ENCODE data around the gene ISY1.
A peak's percentile ranks its signal among the peaks of the same experiment; 100 is the strongest.

Gene ISY1

GRCh38 chr3:129128357-129129155, 32.3 kb downstream of the ISY1 start:
- no peak for DNase-seq
- no peak overlapping the region for H4K8ac ChIP-seq (ENCODE audit: low read depth, low read length)
- no peak overlapping the region for H3K14ac ChIP-seq (ENCODE audit: low read length)
- H3K79me1 ChIP-seq (ENCODE audit: low read length): no peaks in the 10 kb centered on the region
- no peak overlapping the region for H3K9ac ChIP-seq (ENCODE audit: low read length)
- H2BK12ac ChIP-seq (ENCODE audit: low read length): no peak overlapping the region
- H3K4me1 ChIP-seq (ENCODE audit: control insufficient read depth in 1 of 2, insufficient read depth in 2 of 2, low read length in 2 of 2): no peaks in the 10 kb centered on the region
- peaks cover 40 to 50% of the 10 kb centered on the region in 2 experiments for H3K36me3 ChIP-seq (ENCODE audit: control insufficient read depth in 1 of 2, insufficient read depth in 2 of 2, low read length in 2 of 2)
- no peaks in the 10 kb centered on the region for H3K79me2 ChIP-seq (ENCODE audit: control insufficient read depth, insufficient read depth, low read length, poor library complexity)
- no peak overlapping the region for H4K91ac ChIP-seq (ENCODE audit: low read depth, low read length)
- H3K18ac ChIP-seq (ENCODE audit: low read length): no peak overlapping the region
- no peak overlapping the region for H2AK5ac ChIP-seq (ENCODE audit: low read length)
- H2BK5ac ChIP-seq (ENCODE audit: low read depth, low read length, poor library complexity): no peak overlapping the region
- peak overlapping the region; percentile 56 for H4K12ac ChIP-seq (ENCODE audit: low read depth, low read length)
- H3K27ac ChIP-seq (ENCODE audit: low read depth, low read length): no peak overlapping the region
- H3K4ac ChIP-seq (ENCODE audit: low read depth, low read length): no peak overlapping the region
- no peak overlapping the region for H3K23ac ChIP-seq (ENCODE audit: low read length)
- peaks cover 2% of the 10 kb centered on the region for H3K9me3 ChIP-seq (ENCODE audit: insufficient read depth, low read depth, low read length)
- H2AFZ ChIP-seq (ENCODE audit: insufficient read depth, low read length, poor library complexity): no peak overlapping the region
- H2BK120ac ChIP-seq (ENCODE audit: insufficient read depth, low read length, poor library complexity): no peak overlapping the region
- no CpG with 5 or more reads among the region's 16 CpGs for WGBS (ENCODE audit: extremely low coverage, insufficient coverage, insufficient read length)
- no peaks in the 10 kb centered on the region for H3K27me3 ChIP-seq (ENCODE audit: insufficient read depth, low read length)
- no peak overlapping the region for H3K4me2 ChIP-seq (ENCODE audit: low read length)
- no peak overlapping the region for H3K4me3 ChIP-seq (ENCODE audit: low read depth, low read length)

- H3K27me3 ChIP-seq (ENCODE audit: insufficient read depth, low read length): no peaks in the 10 kb centered on the region
- H3K18ac ChIP-seq (ENCODE audit: low read length): no peak overlapping the region
- H3K4me1 ChIP-seq (ENCODE audit: control insufficient read depth in 1 of 2, insufficient read depth in 2 of 2, low read length in 2 of 2): peaks cover 2 to 4% of the 10 kb centered on the region in 2 experiments
- H3K27ac ChIP-seq (ENCODE audit: low read depth, low read length): no peak overlapping the region
- no peak overlapping the region for H3K4ac ChIP-seq (ENCODE audit: low read depth, low read length)
- no peak overlapping the region for H2BK12ac ChIP-seq (ENCODE audit: low read length)
- no CpG with 5 or more reads among the region's 9 CpGs for WGBS (ENCODE audit: extremely low coverage, insufficient coverage, insufficient read length)
- H3K23ac ChIP-seq (ENCODE audit: low read length): no peak overlapping the region
- H3K4me2 ChIP-seq (ENCODE audit: low read length): no peak overlapping the region
- no peak overlapping the region for H2BK5ac ChIP-seq (ENCODE audit: low read depth, low read length, poor library complexity)
- peaks cover 5% of the 10 kb centered on the region for H3K79me1 ChIP-seq (ENCODE audit: low read length)
- no peak for DNase-seq
- no peak overlapping the region for H2AFZ ChIP-seq (ENCODE audit: insufficient read depth, low read length, poor library complexity)
- no peak overlapping the region for H2AK5ac ChIP-seq (ENCODE audit: low read length)
- H4K8ac ChIP-seq (ENCODE audit: low read depth, low read length): no peak overlapping the region
- H3K79me2 ChIP-seq (ENCODE audit: control insufficient read depth, insufficient read depth, low read length, poor library complexity): peaks cover 3% of the 10 kb centered on the region
- H3K9me3 ChIP-seq (ENCODE audit: insufficient read depth, low read depth, low read length): peaks cover 2% of the 10 kb centered on the region
- H4K91ac ChIP-seq (ENCODE audit: low read depth, low read length): no peak overlapping the region
- H3K4me3 ChIP-seq (ENCODE audit: low read depth, low read length): no peak overlapping the region
- no peak overlapping the region for H2BK120ac ChIP-seq (ENCODE audit: insufficient read depth, low read length, poor library complexity)
- H3K36me3 ChIP-seq (ENCODE audit: control insufficient read depth in 1 of 2, insufficient read depth in 2 of 2, low read length in 2 of 2): peaks cover 29 to 38% of the 10 kb centered on the region in 2 experiments
- H4K12ac ChIP-seq (ENCODE audit: low read depth, low read length): no peak overlapping the region
- H3K9ac ChIP-seq (ENCODE audit: low read length): no peak overlapping the region
- H3K14ac ChIP-seq (ENCODE audit: low read length): no peak overlapping the region
These were observed 34.1 kb downstream of the ISY1 start for GRCh38 chr3:129126726-129127280.

- no CpG with 5 or more reads among the region's 5 CpGs for WGBS (ENCODE audit: extremely low coverage, insufficient coverage, insufficient read length)
- peaks cover 16% of the 10 kb centered on the region for H3K79me2 ChIP-seq (ENCODE audit: control insufficient read depth, insufficient read depth, low read length, poor library complexity)
- no peak overlapping the region for H3K4me3 ChIP-seq (ENCODE audit: low read depth, low read length)
- H3K79me1 ChIP-seq (ENCODE audit: low read length): peaks cover 16% of the 10 kb centered on the region
- no peak overlapping the region for H4K12ac ChIP-seq (ENCODE audit: low read depth, low read length)
- H3K36me3 ChIP-seq (ENCODE audit: control insufficient read depth in 1 of 2, insufficient read depth in 2 of 2, low read length in 2 of 2): peaks cover 12 to 13% of the 10 kb centered on the region in 2 experiments
- no peak overlapping the region for H3K4ac ChIP-seq (ENCODE audit: low read depth, low read length)
- no peaks in the 10 kb centered on the region for H3K27me3 ChIP-seq (ENCODE audit: insufficient read depth, low read length)
- no peak overlapping the region for H2AFZ ChIP-seq (ENCODE audit: insufficient read depth, low read length, poor library complexity)
- H2BK12ac ChIP-seq (ENCODE audit: low read length): no peak overlapping the region
- no peak overlapping the region for H3K23ac ChIP-seq (ENCODE audit: low read length)
- H3K4me2 ChIP-seq (ENCODE audit: low read length): no peak overlapping the region
- no peak overlapping the region for H2AK5ac ChIP-seq (ENCODE audit: low read length)
- H4K91ac ChIP-seq (ENCODE audit: low read depth, low read length): no peak overlapping the region
- H3K9me3 ChIP-seq (ENCODE audit: insufficient read depth, low read depth, low read length): peaks cover 2% of the 10 kb centered on the region
- peaks cover 11 to 14% of the 10 kb centered on the region in 2 experiments for H3K4me1 ChIP-seq (ENCODE audit: control insufficient read depth in 1 of 2, insufficient read depth in 2 of 2, low read length in 2 of 2)
- no peak overlapping the region for H3K9ac ChIP-seq (ENCODE audit: low read length)
- H3K18ac ChIP-seq (ENCODE audit: low read length): no peak overlapping the region
- no peak overlapping the region for H2BK5ac ChIP-seq (ENCODE audit: low read depth, low read length, poor library complexity)
- no peak overlapping the region for H3K14ac ChIP-seq (ENCODE audit: low read length)
- H4K8ac ChIP-seq (ENCODE audit: low read depth, low read length): no peak overlapping the region
- H3K27ac ChIP-seq (ENCODE audit: low read depth, low read length): no peak overlapping the region
- DNase-seq: peak in 1 of 2 donors; percentile 33
- no peak overlapping the region for H2BK120ac ChIP-seq (ENCODE audit: insufficient read depth, low read length, poor library complexity)
These were observed 37.4 kb downstream of the ISY1 start for GRCh38 chr3:129123314-129124060.

GRCh38 chr3:129122412-129123011, 38.4 kb downstream of the ISY1 start:
- Histone ChIP-seq H3K27ac (ENCODE audit: low read depth, low read length) (no peak overlapping the region), H3K27me3 (ENCODE audit: insufficient read depth, low read length) (no peaks in the 10 kb centered on the region), H3K9me3 (ENCODE audit: insufficient read depth, low read depth, low read length) (peaks cover 2% of the 10 kb centered on the region), H3K36me3 (ENCODE audit: control insufficient read depth in 1 of 2, insufficient read depth in 2 of 2, low read length in 2 of 2) (peaks cover 4 to 9% of the 10 kb centered on the region in 2 experiments), H4K8ac (ENCODE audit: low read depth, low read length) (peak overlapping the region; percentile 81), H3K4me3 (ENCODE audit: low read depth, low read length) (peak overlapping the region; percentile 72), H3K79me2 (ENCODE audit: control insufficient read depth, insufficient read depth, low read length, poor library complexity) (peaks cover 16% of the 10 kb centered on the region), H3K9ac (ENCODE audit: low read length) (no peak overlapping the region), H2BK120ac (ENCODE audit: insufficient read depth, low read length, poor library complexity) (no peak overlapping the region), H3K4me1 (ENCODE audit: control insufficient read depth in 1 of 2, insufficient read depth in 2 of 2, low read length in 2 of 2) (peaks cover 11 to 14% of the 10 kb centered on the region in 2 experiments), H2AK5ac (ENCODE audit: low read length) (peak overlapping the region; percentile 57), H2AFZ (ENCODE audit: insufficient read depth, low read length, poor library complexity) (peak overlapping the region; percentile 42), H3K14ac (ENCODE audit: low read length) (peak overlapping the region; percentile 38), H3K18ac (ENCODE audit: low read length) (peak overlapping the region; percentile 54), H3K4me2 (ENCODE audit: low read length) (peak overlapping the region; percentile 71), H2BK12ac (ENCODE audit: low read length) (peak overlapping the region; percentile 15), H4K12ac (ENCODE audit: low read depth, low read length) (peak overlapping the region; percentile 54), H3K23ac (ENCODE audit: low read length) (no peak overlapping the region), H2BK5ac (ENCODE audit: low read depth, low read length, poor library complexity) (peak overlapping the region; percentile 25), H3K4ac (ENCODE audit: low read depth, low read length) (no peak overlapping the region), H3K79me1 (ENCODE audit: low read length) (peaks cover 16% of the 10 kb centered on the region), H4K91ac (ENCODE audit: low read depth, low read length) (peak overlapping the region; percentile 46)
- peak in 1 of 2 donors; percentile 30 for DNase-seq
- WGBS (ENCODE audit: extremely low coverage, insufficient coverage, insufficient read length): no CpG with 5 or more reads among the region's 18 CpGs
